HG03097 (cell line): ENCODE results near the gene PLA2R1.

Experiments
- ATAC-seq: cut with Tn5 transposase; IDR thresholded peaks from one replicate; pipeline ENCODE4 v1.9.1; 2021; ENCODE audit not compliant: unreplicated experiment, low FRiP score

PLA2R1 gene

GRCh38 chr2:160062292-160063005 is at the start of gene PLA2R1:
TSS of gene PLA2R1 (minus strand) at chr2:160062615. CDS start at chr2:160062403, 212 bp downstream.
- no peak for ATAC-seq

- ATAC-seq = no peak
Measured at GRCh38 chr2:160110674-160111239, 48.3 kb upstream of the PLA2R1 start.

- ATAC-seq = peak; percentile 62
Measured at GRCh38 chr2:160109939-160110673, 47.7 kb upstream of the PLA2R1 start.

- no peak for ATAC-seq
Measured at GRCh38 chr2:160109243-160109642, 46.8 kb upstream of the PLA2R1 start.

- no peak for ATAC-seq
Measured at GRCh38 chr2:160108646-160109045, 46.2 kb upstream of the PLA2R1 start.

GRCh38 chr2:160105366-160105765 is 43.0 kb upstream of the PLA2R1 start:
- no peak for ATAC-seq

- ATAC-seq = no peak
Measured at GRCh38 chr2:160104115-160104514, 41.7 kb upstream of the PLA2R1 start.

- ATAC-seq = no peak
Measured at GRCh38 chr2:160097326-160097725, 34.9 kb upstream of the PLA2R1 start.

- ATAC-seq = no peak
Measured at GRCh38 chr2:160096409-160096808, 34.0 kb upstream of the PLA2R1 start.

GRCh38 chr2:160092445-160092844 is 30.0 kb upstream of the PLA2R1 start:
- no peak for ATAC-seq

- no peak for ATAC-seq
Measured at GRCh38 chr2:160091381-160091780, 29.0 kb upstream of the PLA2R1 start.

- ATAC-seq = no peak
Measured at GRCh38 chr2:160087854-160088745, 25.7 kb upstream of the PLA2R1 start.

- ATAC-seq = no peak
Measured at GRCh38 chr2:160085662-160086061, 23.2 kb upstream of the PLA2R1 start.

GRCh38 chr2:160077912-160078810 is 15.7 kb upstream of the PLA2R1 start:
- no peak for ATAC-seq

- no peak for ATAC-seq
Measured at GRCh38 chr2:160076914-160077313, 14.5 kb upstream of the PLA2R1 start.

GRCh38 chr2:160076241-160076640 is 13.8 kb upstream of the PLA2R1 start:
- ATAC-seq = no peak

GRCh38 chr2:160075171-160075570 is 12.8 kb upstream of the PLA2R1 start:
- no peak for ATAC-seq

- ATAC-seq = no peak
Measured at GRCh38 chr2:160073284-160073888, 11.0 kb upstream of the PLA2R1 start.

GRCh38 chr2:160068906-160069305 is 6.5 kb upstream of the PLA2R1 start:
- ATAC-seq = no peak
